GM21576 (cell line): ENCODE measurements around the gene RASSF9.
A peak's percentile ranks its signal among the peaks of the same experiment; 100 is the strongest.

Experiments used
- ATAC-seq: cut with Tn5 transposase; IDR thresholded peaks from one replicate; pipeline ENCODE4 v1.9.1; 2021; ENCODE audit warnings: mild to moderate bottlenecking, moderate library complexity; ENCODE audit not compliant: unreplicated experiment

Gene RASSF9

GRCh38 chr12:85836197-85837090 is at the start of gene RASSF9:
RASSF9 (minus strand) TSS chr12:85836409; CDS start chr12:85836201, 208 bp downstream.
- ATAC-seq = no peak

- no peak for ATAC-seq
These were observed 47.6 kb upstream of the RASSF9 start for GRCh38 chr12:85883763-85884162.

- no peak for ATAC-seq
These were observed 41.2 kb upstream of the RASSF9 start for GRCh38 chr12:85877459-85877858.

- peak; percentile 85 for ATAC-seq
These were observed 37.8 kb upstream of the RASSF9 start, which contains the start of gene NTS for GRCh38 chr12:85874031-85874461. NTS (plus strand) TSS chr12:85874295; CDS start chr12:85874404, 109 bp downstream.

GRCh38 chr12:85872497-85873091 is 36.4 kb upstream of the RASSF9 start:
- ATAC-seq = peak; percentile 81

- peak; percentile 86 for ATAC-seq
These were observed 31.0 kb upstream of the RASSF9 start for GRCh38 chr12:85866986-85867776.

GRCh38 chr12:85865890-85866289 is 29.7 kb upstream of the RASSF9 start:
- no peak for ATAC-seq

GRCh38 chr12:85856966-85857365 is 20.8 kb upstream of the RASSF9 start:
- ATAC-seq = no peak

GRCh38 chr12:85855305-85855704 is 19.1 kb upstream of the RASSF9 start:
- ATAC-seq = no peak

- ATAC-seq = no peak
These were observed 13.1 kb upstream of the RASSF9 start for GRCh38 chr12:85849344-85849743.

GRCh38 chr12:85843606-85844310 is 7.5 kb upstream of the RASSF9 start:
- no peak for ATAC-seq

- no peak for ATAC-seq
These were observed 598 bp downstream of the RASSF9 start for GRCh38 chr12:85835426-85836196.

- no peak for ATAC-seq
These were observed 1.8 kb downstream of the RASSF9 start for GRCh38 chr12:85834378-85834777.

- ATAC-seq = no peak
These were observed 2.6 kb downstream of the RASSF9 start for GRCh38 chr12:85833579-85833978.

GRCh38 chr12:85831327-85831990 is 4.8 kb downstream of the RASSF9 start:
- ATAC-seq = no peak

GRCh38 chr12:85829391-85829790 is 6.8 kb downstream of the RASSF9 start:
- no peak for ATAC-seq

- no peak for ATAC-seq
These were observed 7.6 kb downstream of the RASSF9 start for GRCh38 chr12:85828576-85828975.

- ATAC-seq = no peak
These were observed 10.5 kb downstream of the RASSF9 start for GRCh38 chr12:85825746-85826145.

- no peak for ATAC-seq
These were observed 12.6 kb downstream of the RASSF9 start for GRCh38 chr12:85823436-85824180.
